ENCODE data around the gene CEP95.
"Not testable (repeated sequence)": the region's sequence is repeated elsewhere in the genome, so short reads cannot be mapped to it uniquely, and the experiment has no call there.

The CEP95 gene

DNA sequence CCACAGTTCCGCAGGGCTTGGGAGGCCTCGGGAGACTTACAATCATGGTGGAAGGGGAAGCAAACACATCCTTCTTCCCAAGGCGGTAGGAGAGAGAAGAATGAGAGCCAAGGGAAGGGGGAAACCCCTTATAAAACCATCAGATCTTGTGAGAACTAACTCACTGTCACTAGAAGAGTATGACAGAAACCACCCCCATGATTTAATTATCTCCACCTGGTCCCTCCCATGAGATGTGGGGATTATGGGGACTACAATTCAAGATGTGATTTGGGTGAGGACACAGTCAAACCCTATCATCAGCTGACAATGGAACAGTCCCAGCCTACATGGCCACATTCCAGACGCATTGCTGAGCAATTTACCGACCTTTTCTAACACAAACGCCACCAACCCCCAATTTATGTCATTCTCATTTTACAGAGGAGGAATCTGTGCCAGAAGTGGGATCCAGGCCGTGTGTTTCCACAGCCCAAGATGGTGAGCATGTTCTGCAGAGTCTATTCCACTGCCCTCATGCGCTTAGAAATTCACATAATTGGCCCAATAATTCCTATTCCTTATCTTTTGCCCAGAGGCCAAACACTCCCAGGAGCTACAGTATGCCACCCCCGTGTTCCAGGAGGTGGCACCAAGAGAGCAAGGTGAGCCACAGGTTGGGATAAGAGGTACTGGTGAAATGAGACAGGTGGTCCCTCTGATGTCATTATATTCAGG is 40.6 kb upstream of the CEP95 start:
- ChIA-PET CTCF (interaction anchor here (1.1 to 3.8 kb wide), 2 partner anchors 12 to 47 kb away, joined by 3 to 11 read pairs; no protein-coding TSS in a partner anchor), POLR2A (no interaction called here)
- no peak for DNase-seq (ENCODE audit: extremely low spot score)
- TF ChIP-seq CTCF (IDR thresholded peaks at IDR 0.05; ENCODE audit: control extremely low read depth, extremely low read depth, low read depth, missing control alignments): no peak

DNA sequence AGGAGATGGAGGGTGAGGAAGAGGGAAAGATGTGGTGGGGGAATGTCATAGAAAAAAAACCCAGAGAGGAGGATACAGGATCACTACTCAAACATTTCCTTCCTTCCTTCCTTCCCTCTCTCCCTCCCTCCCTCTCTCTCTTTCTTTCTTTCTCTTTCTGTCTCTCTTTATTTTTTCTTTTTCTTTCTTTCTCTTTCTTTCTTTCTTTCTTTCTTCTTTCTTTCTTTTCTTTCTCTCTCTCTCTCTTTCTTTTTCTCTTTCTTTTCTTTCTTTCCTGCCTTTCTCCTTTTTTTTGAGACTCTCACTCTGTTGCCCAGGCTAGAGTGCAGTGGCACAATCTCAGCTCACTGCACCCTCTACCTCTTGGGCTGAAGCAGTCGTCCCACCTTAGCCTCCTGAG is 39.9 kb upstream of the CEP95 start:
- POLR2A ChIA-PET; DNase-seq (ENCODE audit: extremely low spot score): not testable (repeated sequence)
- CTCF ChIA-PET: interaction anchor here (1.1 to 3.8 kb wide), 2 partner anchors 13 to 47 kb away, joined by 3 to 11 read pairs; no protein-coding TSS in a partner anchor

- CTCF ChIA-PET: interaction anchor here (1.0 to 1.1 kb wide), 3 partner anchors 14 to 50 kb away, joined by 3 to 4 read pairs (median 3); no protein-coding TSS in a partner anchor
- POLR2A ChIA-PET: interaction anchor here (0.5 kb wide), 1 partner anchor 367 kb away, joined by 3 read pairs; no protein-coding TSS in a partner anchor
- DNase-seq (ENCODE audit: extremely low spot score): no peak
- TF ChIP-seq CTCF (IDR thresholded peaks at IDR 0.05; ENCODE audit: control extremely low read depth, extremely low read depth, low read depth, missing control alignments): no peak
Observed at GRCh38 chr17:64470625-64471024, 36.2 kb upstream of the CEP95 start.

- POLR2A ChIA-PET: no interaction called here
- no peak for TF ChIP-seq CTCF (IDR thresholded peaks at IDR 0.05; ENCODE audit: control extremely low read depth, extremely low read depth, low read depth, missing control alignments)
- CTCF ChIA-PET: interaction anchor here (1.1 kb wide), 1 partner anchor 21 kb away, joined by 3 read pairs; no protein-coding TSS in a partner anchor
- DNase-seq (ENCODE audit: extremely low spot score): no peak
Observed at GRCh38 chr17:64471440-64471839, 35.3 kb upstream of the CEP95 start.

- ChIA-PET CTCF (no interaction called here), POLR2A (no interaction called here)
- DNase-seq (ENCODE audit: extremely low spot score): no peak
- TF ChIP-seq CTCF (IDR thresholded peaks at IDR 0.05; ENCODE audit: control extremely low read depth, extremely low read depth, low read depth, missing control alignments): no peak
Observed at GRCh38 chr17:64472564-64472963, 34.2 kb upstream of the CEP95 start.

GRCh38 chr17:64477849-64478248 is 28.9 kb upstream of the CEP95 start:
- TF ChIP-seq CTCF (IDR thresholded peaks at IDR 0.05; ENCODE audit: control extremely low read depth, extremely low read depth, low read depth, missing control alignments): no peak
- ChIA-PET POLR2A (interaction anchor here (1.3 kb wide), 1 partner anchor 28 kb away, joined by 7 read pairs; the partner anchor contains the start of gene DDX5), CTCF (interaction anchor here (1.6 to 8.7 kb wide), 3 partner anchors 14 to 58 kb away, joined by 3 to 58 read pairs (median 39); no protein-coding TSS in a partner anchor)
- DNase-seq (ENCODE audit: extremely low spot score): no peak

DNA sequence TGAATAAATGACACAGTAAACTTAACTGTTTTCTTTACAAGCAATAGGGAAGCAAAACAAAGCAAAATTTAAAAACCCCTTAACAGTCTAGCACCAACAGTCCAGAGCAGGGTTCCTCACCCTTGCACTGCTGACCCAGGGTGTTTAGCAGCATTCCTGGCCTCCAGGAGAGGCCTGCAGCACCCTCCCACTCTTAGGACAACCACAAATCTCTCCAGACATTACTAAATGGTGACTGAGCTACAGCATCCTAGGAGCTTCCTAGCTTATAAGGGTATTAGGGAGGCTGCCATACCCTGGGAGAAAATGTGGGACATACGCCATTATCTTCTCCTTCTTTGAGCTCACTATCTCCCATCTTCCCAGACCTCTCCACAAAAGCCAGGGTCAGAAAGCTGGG is 25.8 kb upstream of the CEP95 start:
- POLR2A ChIA-PET: interaction anchor here (0.7 kb wide), 1 partner anchor 26 kb away, joined by 3 read pairs; the partner anchor contains the start of gene CEP95
- DNase-seq (ENCODE audit: extremely low spot score): no peak
- TF ChIP-seq CTCF (IDR thresholded peaks at IDR 0.05; ENCODE audit: control extremely low read depth, extremely low read depth, low read depth, missing control alignments): no peak

More for the DNA sequence above, 25.8 kb upstream of the CEP95 start:
- CTCF ChIA-PET: interaction anchor here (6.9 to 8.7 kb wide), 2 partner anchors 11 to 61 kb away, joined by 39 to 58 read pairs; no protein-coding TSS in a partner anchor

Data from GM10248 (cell line).